ENCODE measurements around the gene CAV1. TPM values are rescaled to one million over a fixed set of nuclear protein-coding genes. Genes with fewer than 3 reads are reported as not detected.

Gene CAV1
- total RNA-seq, 2 donors from 2014 or later: 396 to 398 TPM

GRCh38 chr7:116538138-116538537 is 13.3 kb downstream of the CAV1 start:
- Histone ChIP-seq H3K4me1 (peaks cover 0 to 87% of the 10 kb centered on the region in 2 donors), H3K4me3 (no peak overlapping the region), H3K36me3 (peaks cover 54% of the 10 kb centered on the region), H3K27me3 (no peaks in the 10 kb centered on the region), H3K27ac (peak overlapping the region; percentile 71 to 85), H3K9me3 (no peaks in the 10 kb centered on the region)
- TF ChIP-seq, protein P1, sequence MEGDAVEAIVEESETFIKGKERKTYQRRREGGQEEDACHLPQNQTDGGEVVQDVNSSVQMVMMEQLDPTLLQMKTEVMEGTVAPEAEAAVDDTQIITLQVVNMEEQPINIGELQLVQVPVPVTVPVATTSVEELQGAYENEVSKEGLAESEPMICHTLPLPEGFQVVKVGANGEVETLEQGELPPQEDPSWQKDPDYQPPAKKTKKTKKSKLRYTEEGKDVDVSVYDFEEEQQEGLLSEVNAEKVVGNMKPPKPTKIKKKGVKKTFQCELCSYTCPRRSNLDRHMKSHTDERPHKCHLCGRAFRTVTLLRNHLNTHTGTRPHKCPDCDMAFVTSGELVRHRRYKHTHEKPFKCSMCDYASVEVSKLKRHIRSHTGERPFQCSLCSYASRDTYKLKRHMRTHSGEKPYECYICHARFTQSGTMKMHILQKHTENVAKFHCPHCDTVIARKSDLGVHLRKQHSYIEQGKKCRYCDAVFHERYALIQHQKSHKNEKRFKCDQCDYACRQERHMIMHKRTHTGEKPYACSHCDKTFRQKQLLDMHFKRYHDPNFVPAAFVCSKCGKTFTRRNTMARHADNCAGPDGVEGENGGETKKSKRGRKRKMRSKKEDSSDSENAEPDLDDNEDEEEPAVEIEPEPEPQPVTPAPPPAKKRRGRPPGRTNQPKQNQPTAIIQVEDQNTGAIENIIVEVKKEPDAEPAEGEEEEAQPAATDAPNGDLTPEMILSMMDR (IDR thresholded peaks at IDR 0.05): no peak
- DNase-seq (ENCODE audit: low spot score): no peak

DNA sequence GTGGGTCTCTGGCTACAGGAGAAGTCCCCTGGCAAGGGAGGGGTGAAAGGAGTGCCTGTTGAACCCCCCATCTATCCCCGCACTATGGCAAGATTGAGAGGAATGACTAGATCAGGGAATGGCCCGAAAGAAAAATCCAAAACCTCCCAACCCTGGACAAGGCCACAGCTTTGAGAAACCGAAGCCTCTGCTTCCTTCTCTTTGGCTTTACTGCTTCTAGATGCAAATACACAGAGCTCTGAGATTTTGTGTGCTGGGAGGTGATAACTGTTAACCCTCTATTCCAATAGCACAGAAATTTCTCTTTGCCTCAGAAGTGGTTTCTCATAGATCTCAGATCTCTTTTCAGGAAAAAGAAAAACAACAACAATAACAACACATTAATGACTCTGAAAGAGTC is 15.0 kb downstream of the CAV1 start:
- Histone ChIP-seq H3K36me3 (peaks cover 47% of the 10 kb centered on the region), H3K4me1 (peaks cover 0 to 93% of the 10 kb centered on the region in 2 donors), H3K27ac (peak overlapping the region; percentile 71 to 85)

GRCh38 chr7:116540743-116541142 is 15.9 kb downstream of the CAV1 start:
- H3K9me3 ChIP-seq: no peaks in the 10 kb centered on the region
- DNase-seq (ENCODE audit: low spot score): no peak
- no peaks in the 10 kb centered on the region for H3K27me3 ChIP-seq
- peaks cover 0 to 95% of the 10 kb centered on the region in 2 donors for H3K4me1 ChIP-seq
- peak overlapping the region; percentile 70 to 85 for H3K27ac ChIP-seq
- TF ChIP-seq, protein P1 (IDR thresholded peaks at IDR 0.05): no peak
- peaks cover 43% of the 10 kb centered on the region for H3K36me3 ChIP-seq
- no peak overlapping the region for H3K4me3 ChIP-seq

More for the DNA sequence above, 15.0 kb downstream of the CAV1 start:
- Histone ChIP-seq H3K4me3 (no peak overlapping the region), H3K27me3 (no peaks in the 10 kb centered on the region), H3K9me3 (no peaks in the 10 kb centered on the region)
- TF ChIP-seq, protein P1 (IDR thresholded peaks at IDR 0.05): no peak
- DNase-seq (ENCODE audit: low spot score): no peak

DNA sequence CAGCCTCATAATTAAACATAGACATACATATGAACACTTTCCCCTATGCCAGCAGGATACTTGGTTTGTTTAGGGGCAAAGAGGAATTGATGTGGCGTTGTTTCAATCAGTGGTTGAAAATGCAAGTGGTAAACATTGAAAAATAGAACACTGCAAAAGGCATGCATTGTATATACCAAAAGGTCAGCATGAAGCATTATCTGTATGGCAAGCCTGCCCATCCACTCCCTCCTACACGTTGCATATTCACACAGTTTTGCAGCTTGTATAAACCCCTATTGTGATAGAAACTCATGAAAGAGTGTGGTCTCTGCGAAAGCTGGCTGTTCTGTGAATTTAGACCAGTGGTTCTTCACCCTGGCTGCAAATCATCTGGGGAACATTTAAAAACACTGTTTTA is 17.1 kb downstream of the CAV1 start:
- TF ChIP-seq, protein P1 (IDR thresholded peaks at IDR 0.05): no peak
- H3K9me3 ChIP-seq: no peaks in the 10 kb centered on the region
- H3K27me3 ChIP-seq: no peaks in the 10 kb centered on the region
- peak overlapping the region; percentile 70 to 85 for H3K27ac ChIP-seq
- DNase-seq (ENCODE audit: low spot score): no peak
- no peak overlapping the region for H3K4me3 ChIP-seq
- H3K36me3 ChIP-seq: peaks cover 42% of the 10 kb centered on the region
- peaks cover 0 to 98% of the 10 kb centered on the region in 2 donors for H3K4me1 ChIP-seq

- Histone ChIP-seq H3K4me3 (no peak overlapping the region), H3K27me3 (no peaks in the 10 kb centered on the region), H3K27ac (peak overlapping the region; percentile 70 to 85), H3K4me1 (peaks cover 0 to 98% of the 10 kb centered on the region in 2 donors), H3K9me3 (no peaks in the 10 kb centered on the region), H3K36me3 (peaks cover 42% of the 10 kb centered on the region)
- TF ChIP-seq, protein P1 (IDR thresholded peaks at IDR 0.05): no peak
- DNase-seq (ENCODE audit: low spot score): no peak
Observed at GRCh38 chr7:116542618-116543017, 17.8 kb downstream of the CAV1 start.

DNA sequence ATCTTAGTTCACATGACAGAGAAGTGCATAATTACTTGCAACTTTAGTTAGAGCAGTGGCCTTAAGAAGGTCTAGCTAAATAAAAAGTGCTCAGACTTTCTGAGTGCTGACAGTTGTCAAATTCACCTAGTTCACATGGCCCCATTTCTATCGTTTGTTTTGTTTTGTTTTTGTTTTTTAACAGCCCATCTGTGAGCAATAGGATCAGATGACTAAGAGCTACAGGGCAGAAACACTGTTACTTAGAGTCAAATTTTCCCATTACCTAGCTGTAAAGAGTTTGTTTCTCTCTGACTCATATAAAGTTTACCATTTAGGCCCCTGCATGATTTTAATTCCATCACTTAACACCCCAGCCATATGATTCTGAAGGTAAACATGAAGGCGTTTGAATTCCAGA is 18.8 kb downstream of the CAV1 start:
- Histone ChIP-seq H3K9me3 (no peaks in the 10 kb centered on the region), H3K4me1 (peaks cover 0 to 99% of the 10 kb centered on the region in 2 donors), H3K27me3 (no peaks in the 10 kb centered on the region), H3K4me3 (no peak overlapping the region), H3K27ac (peak overlapping the region; percentile 70 to 85), H3K36me3 (peaks cover 42% of the 10 kb centered on the region)
- no peak for DNase-seq (ENCODE audit: low spot score)
- TF ChIP-seq, protein P1 (IDR thresholded peaks at IDR 0.05): no peak

Measured in right atrium auricular region (tissue), 2 donors.